ENCODE results near the gene WDR59.

DNA sequence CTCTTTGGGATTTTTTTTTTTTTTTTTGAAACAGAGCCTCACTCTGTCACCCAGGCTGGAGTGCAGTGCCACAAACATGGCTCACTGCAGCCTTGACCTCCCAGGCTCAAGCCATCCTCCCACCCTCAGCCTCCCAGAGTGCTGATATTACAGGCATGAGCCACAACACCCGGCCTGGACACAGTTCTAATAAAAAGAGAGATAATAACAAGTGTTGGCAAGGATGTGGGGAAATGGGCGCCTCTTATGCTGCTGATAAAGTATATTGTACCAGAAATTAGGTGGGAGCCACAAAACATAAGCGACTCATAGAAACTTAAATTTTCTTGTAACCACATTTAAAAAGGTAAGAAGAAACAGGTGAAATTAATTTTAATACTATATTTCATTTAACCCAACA, 159.9 kb downstream of the WDR59 start:
- TF ChIP-seq, protein P1, sequence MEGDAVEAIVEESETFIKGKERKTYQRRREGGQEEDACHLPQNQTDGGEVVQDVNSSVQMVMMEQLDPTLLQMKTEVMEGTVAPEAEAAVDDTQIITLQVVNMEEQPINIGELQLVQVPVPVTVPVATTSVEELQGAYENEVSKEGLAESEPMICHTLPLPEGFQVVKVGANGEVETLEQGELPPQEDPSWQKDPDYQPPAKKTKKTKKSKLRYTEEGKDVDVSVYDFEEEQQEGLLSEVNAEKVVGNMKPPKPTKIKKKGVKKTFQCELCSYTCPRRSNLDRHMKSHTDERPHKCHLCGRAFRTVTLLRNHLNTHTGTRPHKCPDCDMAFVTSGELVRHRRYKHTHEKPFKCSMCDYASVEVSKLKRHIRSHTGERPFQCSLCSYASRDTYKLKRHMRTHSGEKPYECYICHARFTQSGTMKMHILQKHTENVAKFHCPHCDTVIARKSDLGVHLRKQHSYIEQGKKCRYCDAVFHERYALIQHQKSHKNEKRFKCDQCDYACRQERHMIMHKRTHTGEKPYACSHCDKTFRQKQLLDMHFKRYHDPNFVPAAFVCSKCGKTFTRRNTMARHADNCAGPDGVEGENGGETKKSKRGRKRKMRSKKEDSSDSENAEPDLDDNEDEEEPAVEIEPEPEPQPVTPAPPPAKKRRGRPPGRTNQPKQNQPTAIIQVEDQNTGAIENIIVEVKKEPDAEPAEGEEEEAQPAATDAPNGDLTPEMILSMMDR (IDR thresholded peaks at IDR 0.05), result no peak
- no peak for TF ChIP-seq POLR2A (IDR thresholded peaks at IDR 0.05)
